Loucy (cell line): ENCODE measurements around the gene HIRA.

Experiments
- H2AFZ ChIP-seq: fragments of 200-600 bp; sonication (generic); 2 replicates; pipeline ENCODE4 v1.6.0; 2016; ENCODE audit warnings: antibody characterized with exemption, mild to moderate bottlenecking, low read length, moderate library complexity
- H3F3A ChIP-seq: fragments of 200-600 bp; 2 replicates; pipeline ENCODE4 v1.6.0; 2016; ENCODE audit warnings: antibody characterized with exemption, low read depth, mild to moderate bottlenecking
- H3K27me3 ChIP-seq: fragments of 200-600 bp; sonication (generic); 2 replicates; pipeline ENCODE4 v1.6.1; 2014; ENCODE audit warnings: low read length, mild to moderate bottlenecking; ENCODE audit not compliant: insufficient read depth, poor library complexity, severe bottlenecking
- H3K36me3 ChIP-seq: fragments of 200-600 bp; sonication (generic); 2 replicates; pipeline ENCODE4 v1.6.1; 2016; ENCODE audit warnings: low read length; ENCODE audit not compliant: insufficient read depth
- H3K4me1 ChIP-seq: fragments of 200-600 bp; sonication (generic); 2 replicates; pipeline ENCODE4 v1.5.1; 2014; ENCODE audit warnings: low read length, mild to moderate bottlenecking; ENCODE audit not compliant: insufficient read depth, poor library complexity, severe bottlenecking
- H3K4me2 ChIP-seq: fragments of 200-600 bp; sonication (generic); 2 replicates; pipeline ENCODE4 v1.6.0; 2014; ENCODE audit warnings: antibody characterized with exemption, low read length, low read depth, mild to moderate bottlenecking; ENCODE audit not compliant: poor library complexity, severe bottlenecking
- H3K4me3 ChIP-seq: fragments of 200-600 bp; sonication (generic); 2 replicates; pipeline ENCODE4 v1.5.1; 2014; ENCODE audit warnings: low read length, mild to moderate bottlenecking, mixed read lengths; ENCODE audit not compliant: poor library complexity, severe bottlenecking
- H3K79me2 ChIP-seq: fragments of 200-600 bp; sonication (generic); 2 replicates; pipeline ENCODE4 v1.6.1; 2014; ENCODE audit warnings: low read length; ENCODE audit not compliant: insufficient read depth
- H3K9ac ChIP-seq: fragments of 200-600 bp; sonication (generic); 2 replicates; pipeline ENCODE4 v1.6.0; 2014; ENCODE audit warnings: mild to moderate bottlenecking, low read depth, low read length, moderate library complexity; ENCODE audit not compliant: poor library complexity, severe bottlenecking
- H3K9me2 ChIP-seq: fragments of 200-600 bp; sonication (generic); replicated peaks from 2 replicates; pipeline ENCODE4 v1.6.1; 2016; ENCODE audit warnings: low read depth, low read length, mixed read lengths
- H3K9me3 ChIP-seq: fragments of 200-600 bp; sonication (generic); 2 replicates; pipeline ENCODE4 v1.6.1; 2014; ENCODE audit warnings: mild to moderate bottlenecking, antibody characterized with exemption, low read length, low read depth; ENCODE audit not compliant: insufficient read depth
- H4K20me1 ChIP-seq: fragments of 200-600 bp; sonication (generic); 2 replicates; pipeline ENCODE4 v1.6.0; 2014; ENCODE audit warnings: antibody characterized with exemption, low read length, mild to moderate bottlenecking; ENCODE audit not compliant: insufficient read depth, poor library complexity, severe bottlenecking
- CTCF ChIP-seq: fragments of 200-600 bp; sonication (generic); conservative IDR thresholded peaks from 2 replicates; pipeline ENCODE4 v1.5.1; 2014; ENCODE audit warnings: mild to moderate bottlenecking, antibody characterized with exemption, low read length
- EZH2phosphoT487 ChIP-seq: fragments of 200-600 bp; IDR thresholded peaks from 2 replicates; pipeline ENCODE4 v1.6.1; 2018; ENCODE audit warnings: antibody characterized with exemption, mild to moderate bottlenecking, moderate library complexity, borderline replicate concordance

Gene HIRA

GRCh38 chr22:19430890-19431541 is 517 bp downstream of the HIRA start:
- Histone ChIP-seq H3K79me2 (peaks cover 66% of the 10 kb centered on the region), H2AFZ (no peak overlapping the region), H3K4me2 (peak overlapping the region; percentile 85), H3F3A (no peaks in the 10 kb centered on the region), H3K9me3 (no peaks in the 10 kb centered on the region), H3K4me1 (peaks cover 32% of the 10 kb centered on the region), H3K36me3 (peaks cover 12% of the 10 kb centered on the region; the same call in 1 of the 2 replicates), H3K9me2 (no peaks in the 10 kb centered on the region), H4K20me1 (peaks cover 35% of the 10 kb centered on the region), H3K9ac (peak overlapping the region; percentile 89), H3K27me3 (no peaks in the 10 kb centered on the region), H3K4me3 (peak overlapping the region; percentile 93)
- TF ChIP-seq EZH2phosphoT487, result no peak
- peak; percentile 33; the same call in 1 of the 2 replicates for TF ChIP-seq CTCF

- no peaks in the 10 kb centered on the region for H3F3A ChIP-seq
- peaks cover 33% of the 10 kb centered on the region for H3K4me1 ChIP-seq
- no peaks in the 10 kb centered on the region for H3K9me2 ChIP-seq
- H3K9me3 ChIP-seq, result no peaks in the 10 kb centered on the region
- peak overlapping the region; percentile 93 for H3K4me3 ChIP-seq
- H3K4me2 ChIP-seq, result peak overlapping the region; percentile 85
- no peaks in the 10 kb centered on the region for H3K27me3 ChIP-seq
- peak overlapping the region; percentile 89 for H3K9ac ChIP-seq
- H4K20me1 ChIP-seq, result peaks cover 37% of the 10 kb centered on the region
- no peak for TF ChIP-seq EZH2phosphoT487
- TF ChIP-seq CTCF, result no peak
- H3K36me3 ChIP-seq, result peaks cover 8% of the 10 kb centered on the region; the same call in 1 of the 2 replicates
- H2AFZ ChIP-seq, result no peak overlapping the region
- peaks cover 73% of the 10 kb centered on the region for H3K79me2 ChIP-seq
Observed at GRCh38 chr22:19429950-19430889, 1.3 kb downstream of the HIRA start.

DNA sequence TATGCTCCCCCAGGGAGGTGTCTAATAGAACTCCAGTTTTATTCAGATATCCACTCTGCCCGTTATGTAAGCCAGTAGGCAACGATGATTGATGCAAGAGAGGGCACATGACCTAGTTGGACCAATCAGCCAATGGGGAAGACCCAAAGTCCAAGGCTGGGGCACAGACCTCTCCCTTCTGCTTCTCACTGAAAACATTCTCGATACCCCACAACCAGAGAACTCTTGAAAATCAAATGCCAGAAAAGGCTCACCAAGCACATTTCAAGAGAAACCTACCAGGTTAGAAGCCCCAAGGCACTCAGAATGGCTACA is 7.4 kb downstream of the HIRA start:
- Histone ChIP-seq H3K36me3 (peaks cover 6% of the 10 kb centered on the region; the same call in 1 of the 2 replicates), H3K9me3 (no peaks in the 10 kb centered on the region), H3K4me1 (peaks cover 53% of the 10 kb centered on the region)

More for the DNA sequence above, 7.4 kb downstream of the HIRA start:
- Histone ChIP-seq H3K4me2 (peak overlapping the region; percentile 29), H3K79me2 (peaks cover 89% of the 10 kb centered on the region), H4K20me1 (peaks cover 30% of the 10 kb centered on the region), H3F3A (no peaks in the 10 kb centered on the region; the same call in 1 of the 2 replicates), H3K9ac (no peak overlapping the region), H3K9me2 (no peaks in the 10 kb centered on the region), H3K4me3 (no peak overlapping the region), H3K27me3 (no peaks in the 10 kb centered on the region), H2AFZ (no peak overlapping the region)
- TF ChIP-seq CTCF (no peak), EZH2phosphoT487 (no peak)
